ENCODE data around the gene HHIP.

Gene HHIP
- 0 to 0.09 (median 0) reads per million in 3 donors for total RNA-seq

- no peak for DNase-seq
- Histone ChIP-seq H3K4me3 (ENCODE audit: insufficient read depth, low read depth, low read length, poor library complexity, severe bottlenecking) (no peak within 1 kb of the TSS), H3K27ac (ENCODE audit: insufficient read depth, low read length, poor library complexity, severe bottlenecking) (no peak within 1 kb of the TSS), H3K4me1 (ENCODE audit: control insufficient read depth, insufficient read depth, low read length, poor library complexity, severe bottlenecking) (peaks cover 4% of the 10 kb centered on the region), H3K27me3 (replicated peaks; ENCODE audit: control insufficient read depth, insufficient read depth, low read length, poor library complexity, severe bottlenecking) (peaks cover 8% of the 10 kb centered on the region), H3K9me3 (ENCODE audit: control insufficient read depth, low read length) (no peaks in the 10 kb centered on the region), H3K36me3 (ENCODE audit: control insufficient read depth, insufficient read depth, low read length) (no peaks in the 10 kb centered on the region)
These were observed at the start of gene HHIP for GRCh38 chr4:144645631-144646522. HHIP (plus strand) TSS chr4:144646156; CDS start chr4:144646676, 520 bp downstream.

GRCh38 chr4:144597171-144597570 is 48.8 kb upstream of the HHIP start:
- Histone ChIP-seq H3K4me1 (ENCODE audit: control insufficient read depth, insufficient read depth, low read length, poor library complexity, severe bottlenecking) (no peaks in the 10 kb centered on the region), H3K9me3 (ENCODE audit: control insufficient read depth, low read length) (no peaks in the 10 kb centered on the region), H3K36me3 (ENCODE audit: control insufficient read depth, insufficient read depth, low read length) (no peaks in the 10 kb centered on the region), H3K4me3 (ENCODE audit: insufficient read depth, low read depth, low read length, poor library complexity, severe bottlenecking) (no peak overlapping the region), H3K27ac (ENCODE audit: insufficient read depth, low read length, poor library complexity, severe bottlenecking) (no peak overlapping the region), H3K27me3 (replicated peaks; ENCODE audit: control insufficient read depth, insufficient read depth, low read length, poor library complexity, severe bottlenecking) (no peaks in the 10 kb centered on the region)
- no peak for DNase-seq

GRCh38 chr4:144599621-144600020 is 46.3 kb upstream of the HHIP start:
- Histone ChIP-seq H3K9me3 (ENCODE audit: control insufficient read depth, low read length) (no peaks in the 10 kb centered on the region), H3K4me1 (ENCODE audit: control insufficient read depth, insufficient read depth, low read length, poor library complexity, severe bottlenecking) (no peaks in the 10 kb centered on the region), H3K36me3 (ENCODE audit: control insufficient read depth, insufficient read depth, low read length) (no peaks in the 10 kb centered on the region), H3K4me3 (ENCODE audit: insufficient read depth, low read depth, low read length, poor library complexity, severe bottlenecking) (no peak overlapping the region), H3K27ac (ENCODE audit: insufficient read depth, low read length, poor library complexity, severe bottlenecking) (no peak overlapping the region), H3K27me3 (replicated peaks; ENCODE audit: control insufficient read depth, insufficient read depth, low read length, poor library complexity, severe bottlenecking) (no peaks in the 10 kb centered on the region)
- DNase-seq, result no peak

- Histone ChIP-seq H3K4me3 (ENCODE audit: insufficient read depth, low read depth, low read length, poor library complexity, severe bottlenecking) (no peak overlapping the region), H3K4me1 (ENCODE audit: control insufficient read depth, insufficient read depth, low read length, poor library complexity, severe bottlenecking) (no peaks in the 10 kb centered on the region), H3K27me3 (replicated peaks; ENCODE audit: control insufficient read depth, insufficient read depth, low read length, poor library complexity, severe bottlenecking) (no peaks in the 10 kb centered on the region), H3K27ac (ENCODE audit: insufficient read depth, low read length, poor library complexity, severe bottlenecking) (no peak overlapping the region), H3K36me3 (ENCODE audit: control insufficient read depth, insufficient read depth, low read length) (no peaks in the 10 kb centered on the region), H3K9me3 (ENCODE audit: control insufficient read depth, low read length) (no peaks in the 10 kb centered on the region)
- no peak for DNase-seq
These were observed 34.1 kb upstream of the HHIP start for GRCh38 chr4:144611850-144612249.

- H3K4me3 ChIP-seq (ENCODE audit: insufficient read depth, low read depth, low read length, poor library complexity, severe bottlenecking), result no peak overlapping the region
- H3K27me3 ChIP-seq (replicated peaks; ENCODE audit: control insufficient read depth, insufficient read depth, low read length, poor library complexity, severe bottlenecking), result no peaks in the 10 kb centered on the region
- H3K4me1 ChIP-seq (ENCODE audit: control insufficient read depth, insufficient read depth, low read length, poor library complexity, severe bottlenecking), result no peaks in the 10 kb centered on the region
- no peaks in the 10 kb centered on the region for H3K36me3 ChIP-seq (ENCODE audit: control insufficient read depth, insufficient read depth, low read length)
- DNase-seq, result no peak
- H3K27ac ChIP-seq (ENCODE audit: insufficient read depth, low read length, poor library complexity, severe bottlenecking), result no peak overlapping the region
- no peaks in the 10 kb centered on the region for H3K9me3 ChIP-seq (ENCODE audit: control insufficient read depth, low read length)
These were observed 30.9 kb upstream of the HHIP start for GRCh38 chr4:144614850-144615585.

GRCh38 chr4:144621681-144622080 is 24.3 kb upstream of the HHIP start:
- Histone ChIP-seq H3K27ac (ENCODE audit: insufficient read depth, low read length, poor library complexity, severe bottlenecking) (no peak overlapping the region), H3K36me3 (ENCODE audit: control insufficient read depth, insufficient read depth, low read length) (no peaks in the 10 kb centered on the region), H3K4me1 (ENCODE audit: control insufficient read depth, insufficient read depth, low read length, poor library complexity, severe bottlenecking) (no peaks in the 10 kb centered on the region), H3K4me3 (ENCODE audit: insufficient read depth, low read depth, low read length, poor library complexity, severe bottlenecking) (no peak overlapping the region), H3K27me3 (replicated peaks; ENCODE audit: control insufficient read depth, insufficient read depth, low read length, poor library complexity, severe bottlenecking) (no peaks in the 10 kb centered on the region), H3K9me3 (ENCODE audit: control insufficient read depth, low read length) (no peaks in the 10 kb centered on the region)
- DNase-seq, result no peak

GRCh38 chr4:144627663-144628076 is 18.3 kb upstream of the HHIP start:
- Histone ChIP-seq H3K36me3 (ENCODE audit: control insufficient read depth, insufficient read depth, low read length) (no peaks in the 10 kb centered on the region), H3K27me3 (replicated peaks; ENCODE audit: control insufficient read depth, insufficient read depth, low read length, poor library complexity, severe bottlenecking) (no peaks in the 10 kb centered on the region), H3K4me1 (ENCODE audit: control insufficient read depth, insufficient read depth, low read length, poor library complexity, severe bottlenecking) (no peaks in the 10 kb centered on the region), H3K4me3 (ENCODE audit: insufficient read depth, low read depth, low read length, poor library complexity, severe bottlenecking) (no peak overlapping the region), H3K27ac (ENCODE audit: insufficient read depth, low read length, poor library complexity, severe bottlenecking) (no peak overlapping the region), H3K9me3 (ENCODE audit: control insufficient read depth, low read length) (no peaks in the 10 kb centered on the region)
- no peak for DNase-seq

GRCh38 chr4:144633215-144633614 is 12.7 kb upstream of the HHIP start:
- no peak for DNase-seq
- no peaks in the 10 kb centered on the region for H3K4me1 ChIP-seq (ENCODE audit: control insufficient read depth, insufficient read depth, low read length, poor library complexity, severe bottlenecking)

GRCh38 chr4:144634978-144635747 is 10.8 kb upstream of the HHIP start:
- Histone ChIP-seq H3K4me3 (ENCODE audit: insufficient read depth, low read depth, low read length, poor library complexity, severe bottlenecking) (no peak overlapping the region), H3K27ac (ENCODE audit: insufficient read depth, low read length, poor library complexity, severe bottlenecking) (no peak overlapping the region), H3K36me3 (ENCODE audit: control insufficient read depth, insufficient read depth, low read length) (no peaks in the 10 kb centered on the region), H3K4me1 (ENCODE audit: control insufficient read depth, insufficient read depth, low read length, poor library complexity, severe bottlenecking) (no peaks in the 10 kb centered on the region), H3K9me3 (ENCODE audit: control insufficient read depth, low read length) (no peaks in the 10 kb centered on the region), H3K27me3 (replicated peaks; ENCODE audit: control insufficient read depth, insufficient read depth, low read length, poor library complexity, severe bottlenecking) (no peaks in the 10 kb centered on the region)
- no peak for DNase-seq

More at GRCh38 chr4:144633215-144633614, 12.7 kb upstream of the HHIP start:
- H3K9me3 ChIP-seq (ENCODE audit: control insufficient read depth, low read length), result no peaks in the 10 kb centered on the region
- H3K36me3 ChIP-seq (ENCODE audit: control insufficient read depth, insufficient read depth, low read length), result no peaks in the 10 kb centered on the region
- no peak overlapping the region for H3K27ac ChIP-seq (ENCODE audit: insufficient read depth, low read length, poor library complexity, severe bottlenecking)
- H3K4me3 ChIP-seq (ENCODE audit: insufficient read depth, low read depth, low read length, poor library complexity, severe bottlenecking), result no peak overlapping the region
- H3K27me3 ChIP-seq (replicated peaks; ENCODE audit: control insufficient read depth, insufficient read depth, low read length, poor library complexity, severe bottlenecking), result no peaks in the 10 kb centered on the region
